NCI-H128 (cell line): ENCODE data around the gene NOP58.
"Not testable (repeated sequence)": the region's sequence is repeated elsewhere in the genome, so short reads cannot be mapped to it uniquely, and the experiment has no call there.

Experiments
- DNase-seq: peaks from one replicate; lab custom pipeline; 2025; ENCODE audit not compliant: unreplicated experiment; lab: John Stamatoyannopoulos, UW

NOP58 gene

DNA sequence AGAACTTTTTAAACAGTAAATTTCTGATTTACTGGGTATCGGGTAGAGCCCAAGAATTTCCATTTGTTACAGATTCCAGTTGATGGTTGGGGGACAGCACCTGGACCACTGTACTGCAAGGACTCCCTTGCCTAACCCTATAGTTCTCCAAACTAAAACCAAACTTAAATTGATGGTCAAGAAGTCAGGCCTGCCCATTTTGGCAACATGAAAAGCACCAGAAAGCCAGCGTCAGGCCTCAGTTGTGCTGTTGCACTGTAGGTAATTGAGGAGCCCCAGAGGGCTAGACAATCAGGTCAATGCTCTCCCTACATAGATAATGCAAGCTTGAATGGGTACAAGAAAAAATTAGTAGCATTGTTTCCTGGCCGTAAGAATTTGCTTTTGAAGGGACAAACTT is 40.5 kb downstream of the NOP58 start:
- DNase-seq, result no peak

DNA sequence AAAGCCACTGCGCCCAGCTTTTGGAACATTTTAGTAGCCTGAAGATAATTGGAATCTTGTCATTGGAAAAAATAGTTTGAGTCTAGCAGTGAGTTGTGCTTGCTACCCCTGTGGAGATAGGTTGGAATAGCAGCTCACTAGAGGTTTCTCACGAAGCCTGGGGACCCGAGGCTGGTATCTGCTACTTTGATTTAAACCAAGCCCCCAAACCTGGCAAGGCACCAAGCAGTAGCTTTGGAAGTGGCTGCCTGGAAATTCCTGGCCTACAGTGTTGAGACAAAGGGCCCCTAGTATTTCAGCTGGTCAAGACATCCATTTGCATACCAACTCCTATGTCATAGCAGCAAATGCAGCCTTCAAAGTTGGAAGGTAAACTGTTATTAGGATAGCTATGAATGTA is 42.1 kb downstream of the NOP58 start:
- no peak for DNase-seq

DNA sequence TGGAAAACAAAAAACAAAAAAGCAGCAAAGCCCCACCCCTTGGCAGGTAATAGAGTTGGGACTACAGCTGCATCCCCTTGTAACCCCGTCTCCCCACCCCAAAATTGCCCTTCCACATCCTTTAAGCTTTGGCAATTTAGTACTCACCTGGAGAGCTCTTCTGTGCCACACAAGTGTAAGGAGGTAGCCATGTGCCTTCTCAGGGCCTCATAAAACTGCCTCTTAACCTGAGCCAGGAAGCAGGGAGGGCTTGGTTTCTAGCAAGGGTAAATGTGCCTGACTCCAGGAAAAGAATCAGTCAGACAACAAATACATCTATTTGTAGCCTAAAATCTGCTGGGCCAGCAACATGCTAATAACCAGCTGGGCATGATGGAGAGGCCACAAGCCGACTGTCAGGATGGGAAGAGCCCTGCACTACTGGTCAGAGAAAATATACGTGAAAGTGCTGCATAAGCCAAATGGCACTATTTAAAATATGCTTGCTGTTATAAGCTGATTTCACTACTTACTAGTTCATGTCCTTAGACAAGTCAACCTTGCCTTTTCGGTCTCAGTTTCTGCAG is 46.3 kb downstream of the NOP58 start:
- no peak for DNase-seq

DNA sequence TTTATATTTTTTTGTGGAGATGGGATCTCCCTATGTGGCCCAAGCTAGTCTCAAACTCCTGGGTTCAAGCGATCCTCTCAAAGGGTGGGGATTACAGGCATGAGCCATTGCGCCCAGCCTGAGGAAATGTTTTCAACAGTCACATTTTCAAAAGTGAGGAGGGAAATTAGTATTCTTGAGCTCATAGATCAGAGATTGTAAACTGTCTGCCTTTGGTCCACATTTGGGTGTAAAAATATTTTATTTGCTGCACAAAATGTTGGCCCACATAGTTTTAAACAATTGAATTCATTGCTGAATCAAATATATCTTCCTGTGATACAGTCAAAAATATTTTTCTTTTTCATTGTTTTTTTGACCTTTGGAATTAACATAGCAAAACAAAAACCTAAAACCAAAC is 48.6 kb downstream of the NOP58 start:
- DNase-seq, result no peak

DNA sequence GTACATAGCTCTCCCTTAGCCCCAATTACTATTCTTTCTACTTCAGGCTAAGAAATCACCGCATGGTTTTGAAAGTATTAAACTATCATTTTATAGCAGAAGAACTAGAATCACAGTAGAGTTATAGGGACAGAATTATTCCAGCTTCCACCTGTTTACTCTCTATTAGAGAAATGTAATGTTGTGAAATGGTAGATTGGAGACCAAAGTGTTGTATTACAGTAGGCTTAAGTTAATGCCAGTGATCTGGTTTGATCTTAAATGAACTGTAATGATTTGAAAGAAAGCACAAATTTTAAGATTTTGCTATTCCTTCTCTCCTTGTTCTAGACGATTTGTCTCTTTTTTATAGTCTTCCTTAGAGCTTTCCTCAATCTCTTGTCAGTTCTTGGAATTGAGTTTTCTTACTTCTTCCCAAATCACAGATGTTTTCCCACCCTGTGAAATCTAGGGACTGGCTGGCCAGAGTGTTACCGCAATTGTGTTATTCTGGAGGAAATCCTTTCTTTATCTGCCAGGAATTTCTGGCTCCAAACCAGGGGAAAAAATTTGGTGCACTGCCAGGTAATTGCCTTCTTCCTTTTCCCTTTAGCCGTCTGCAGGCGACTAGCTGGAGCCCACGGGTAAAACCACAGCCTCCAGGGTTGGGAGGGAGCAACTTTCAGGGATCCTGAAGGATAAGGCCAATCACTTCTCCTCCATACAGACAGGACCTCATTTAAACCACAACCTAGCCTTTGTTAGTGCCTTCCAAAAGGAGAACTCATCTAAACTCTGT is 51.7 kb downstream of the NOP58 start:
- no peak for DNase-seq

DNA sequence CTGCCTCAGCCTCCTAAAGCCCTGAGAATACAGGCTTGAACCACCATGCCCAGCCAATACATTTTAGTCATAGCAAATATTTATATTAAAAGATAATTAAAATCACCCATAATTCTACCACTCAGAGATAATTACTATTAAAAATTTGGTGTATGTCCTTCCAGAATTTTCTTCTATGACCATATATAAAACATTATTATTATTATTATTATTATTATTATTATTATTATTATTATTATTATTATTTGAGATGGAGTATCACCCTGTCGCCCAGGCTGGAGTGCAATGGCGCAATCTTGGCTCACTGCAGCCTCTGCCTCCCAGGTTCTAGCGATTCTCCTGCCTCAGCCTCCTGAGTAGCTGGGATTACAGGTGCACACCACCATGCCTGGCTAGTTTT is 54.8 kb downstream of the NOP58 start:
- DNase-seq, result not testable (repeated sequence)

DNA sequence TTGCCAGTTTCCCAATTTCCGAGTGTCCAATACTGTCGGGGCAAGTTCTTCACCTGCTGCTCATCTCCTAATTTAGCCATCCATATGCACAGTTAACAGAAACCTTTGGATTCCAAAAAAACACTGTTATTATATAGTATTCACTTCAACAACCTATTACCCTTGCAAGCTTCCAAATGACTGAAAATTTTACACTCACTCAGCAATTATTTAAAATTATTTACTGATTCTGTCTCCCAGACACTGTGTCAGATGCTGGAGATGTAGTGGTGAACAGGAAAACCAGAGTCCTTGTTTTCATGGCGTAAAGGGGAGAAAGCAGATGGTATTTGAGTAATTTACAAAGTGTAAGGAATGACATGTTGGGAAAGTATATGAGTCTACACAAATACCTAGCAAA is 56.9 kb downstream of the NOP58 start:
- DNase-seq, result no peak

DNA sequence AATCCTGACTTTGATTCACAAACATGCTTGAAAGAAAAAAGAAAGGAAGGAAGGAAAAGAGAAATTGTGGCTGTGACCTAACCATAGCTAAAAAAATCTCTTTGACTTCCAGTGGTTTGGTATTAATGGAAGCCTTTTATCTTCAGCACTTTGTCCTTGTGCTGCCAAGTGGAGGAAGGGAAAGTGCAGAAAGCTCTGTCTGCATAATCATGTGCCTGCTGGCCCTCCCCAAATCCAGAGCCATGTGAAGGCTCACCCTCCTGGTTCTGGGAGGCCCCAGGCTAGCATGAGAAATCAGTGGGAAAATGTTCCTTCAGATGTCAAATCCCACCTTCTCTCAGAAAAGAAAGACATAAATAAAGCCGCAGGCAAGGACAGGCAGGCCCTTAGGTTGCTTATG is 62.3 kb downstream of the NOP58 start:
- no peak for DNase-seq

DNA sequence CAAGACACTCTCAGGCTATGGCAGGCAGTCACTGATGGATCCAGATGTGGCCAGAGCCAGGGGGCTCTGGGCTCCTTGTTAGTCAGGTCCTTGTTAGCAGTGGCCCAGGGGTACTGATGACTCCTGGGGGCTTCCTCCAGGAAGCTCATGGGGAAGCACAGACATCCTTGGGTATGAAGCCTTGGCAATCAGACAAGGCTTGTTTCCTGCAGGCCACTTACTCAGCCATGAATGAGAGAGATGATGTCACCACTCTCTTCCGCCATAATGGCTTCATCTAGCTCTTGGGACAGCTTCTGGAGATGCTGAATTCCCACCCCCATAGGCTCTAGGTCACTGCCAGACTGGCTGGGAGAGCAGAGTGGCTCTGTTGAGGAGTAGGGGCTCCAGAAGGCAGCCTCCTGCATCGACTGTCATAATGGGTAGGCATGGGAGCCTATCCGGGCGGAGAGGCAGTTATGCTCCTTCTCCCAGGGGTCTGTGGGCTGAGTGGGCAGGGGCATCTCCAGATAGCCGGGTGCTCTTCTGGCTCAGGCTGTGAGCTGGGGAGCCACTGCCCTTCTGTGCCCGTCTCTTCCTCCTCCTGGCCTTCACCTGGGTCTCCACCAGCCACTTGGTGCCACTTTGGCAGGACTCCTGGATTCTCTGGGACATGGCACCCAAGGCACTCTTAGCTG is 70.4 kb downstream of the NOP58 start:
- no peak for DNase-seq

DNA sequence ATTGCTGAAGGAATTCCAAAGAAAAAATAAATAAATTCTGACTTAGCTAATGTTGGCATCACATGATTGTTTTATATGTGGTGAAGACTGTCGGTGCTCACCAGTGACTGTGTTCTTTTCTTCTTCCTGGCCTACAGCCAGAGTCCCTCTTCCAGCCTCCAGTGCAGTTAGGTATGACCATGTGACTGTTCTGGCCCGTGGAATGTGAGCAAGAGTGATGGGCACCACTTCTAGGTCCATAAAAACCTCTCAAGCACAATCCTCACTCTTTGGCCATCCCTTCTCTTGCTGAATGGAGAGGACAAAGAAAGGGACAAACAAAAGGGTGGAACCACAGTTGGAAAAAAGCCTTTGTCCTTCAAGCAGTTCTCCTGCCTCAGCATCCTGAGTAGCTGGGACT is 71.6 kb downstream of the NOP58 start:
- no peak for DNase-seq

DNA sequence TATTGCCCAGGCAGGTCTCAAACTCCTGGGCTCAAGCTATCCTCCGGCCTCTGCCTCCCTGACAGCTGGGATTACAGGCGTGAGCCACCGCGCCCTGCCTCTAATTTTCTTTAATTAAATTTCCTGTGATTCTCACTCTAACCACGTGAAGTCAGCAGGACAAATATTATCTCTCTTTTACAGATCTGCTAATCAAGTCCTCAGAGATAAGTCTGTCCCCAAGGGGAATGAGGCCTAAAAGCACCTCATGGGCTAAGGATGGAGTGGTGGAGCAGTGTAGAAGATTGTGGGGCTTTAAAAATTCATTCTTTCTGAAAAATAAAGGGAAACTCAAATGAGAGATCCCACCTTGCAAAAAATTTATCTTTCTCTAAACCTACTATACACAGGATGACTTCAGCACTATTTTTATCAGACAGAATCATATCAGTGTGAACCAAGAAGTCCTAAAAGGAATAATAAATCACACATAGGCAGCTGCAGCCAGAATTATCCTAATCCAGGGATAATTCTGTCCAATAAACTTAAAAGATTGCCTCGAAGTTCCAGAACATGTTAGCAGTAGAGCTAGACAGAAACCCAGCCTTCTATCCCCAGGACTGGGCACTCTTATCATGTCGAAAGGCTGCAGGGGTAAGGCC is 72.3 kb downstream of the NOP58 start:
- DNase-seq, result no peak

DNA sequence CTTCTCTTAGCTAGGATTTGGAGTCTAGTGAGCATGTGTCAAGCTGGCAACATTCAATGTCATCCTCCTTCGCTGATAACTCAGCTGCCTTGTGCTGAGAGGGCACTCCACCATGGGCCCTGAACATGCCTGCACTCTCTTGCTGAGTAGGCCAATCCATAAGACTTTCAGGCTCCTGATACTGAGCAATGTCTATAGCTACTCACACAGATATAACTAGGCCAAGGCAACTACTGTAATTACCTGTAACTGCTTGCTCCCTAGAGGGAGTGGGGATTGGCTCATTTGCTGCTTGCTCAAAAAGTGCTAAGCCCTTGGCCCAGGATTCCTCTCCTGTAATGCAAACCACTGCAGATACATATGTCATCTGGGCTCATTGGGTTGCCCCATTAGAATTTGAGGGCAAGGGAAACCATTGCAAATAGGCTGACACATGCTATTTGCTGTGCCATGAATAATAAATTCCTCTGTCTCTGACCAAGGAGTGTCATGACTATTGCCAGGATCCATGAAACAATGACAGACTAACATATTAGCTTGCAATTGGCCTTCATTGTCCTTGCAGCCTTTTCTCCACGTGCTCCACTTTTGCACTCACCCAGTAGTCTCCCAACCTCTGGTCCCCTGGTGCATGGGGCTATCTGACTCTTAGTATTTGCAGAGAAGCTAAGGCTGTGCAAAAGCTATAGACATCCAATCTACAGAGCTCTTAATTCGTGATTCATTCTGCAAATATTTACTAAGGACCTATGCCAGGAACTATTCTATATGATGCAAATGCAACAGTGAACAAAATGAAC is 73.7 kb downstream of the NOP58 start:
- DNase-seq, result no peak

DNA sequence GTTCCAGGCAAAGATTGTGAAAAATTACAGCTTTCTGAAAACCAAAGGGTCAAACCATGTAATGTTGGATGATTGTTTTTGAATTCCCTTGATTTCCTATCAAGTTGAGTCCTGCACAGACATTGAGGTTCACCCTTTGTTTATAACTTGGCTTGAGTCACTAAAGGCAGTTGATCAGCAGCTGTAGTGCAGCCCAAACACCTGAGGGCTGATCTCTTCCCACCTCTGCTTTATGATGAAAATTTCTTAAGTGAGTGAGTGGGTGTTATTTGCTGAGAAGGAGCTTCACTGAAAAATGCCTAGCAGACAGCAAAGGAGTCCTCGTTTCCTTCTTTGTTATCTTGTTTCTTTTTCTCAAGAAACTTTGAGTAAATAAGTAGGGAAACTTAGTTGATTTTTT is 78.6 kb downstream of the NOP58 start:
- DNase-seq, result no peak

DNA sequence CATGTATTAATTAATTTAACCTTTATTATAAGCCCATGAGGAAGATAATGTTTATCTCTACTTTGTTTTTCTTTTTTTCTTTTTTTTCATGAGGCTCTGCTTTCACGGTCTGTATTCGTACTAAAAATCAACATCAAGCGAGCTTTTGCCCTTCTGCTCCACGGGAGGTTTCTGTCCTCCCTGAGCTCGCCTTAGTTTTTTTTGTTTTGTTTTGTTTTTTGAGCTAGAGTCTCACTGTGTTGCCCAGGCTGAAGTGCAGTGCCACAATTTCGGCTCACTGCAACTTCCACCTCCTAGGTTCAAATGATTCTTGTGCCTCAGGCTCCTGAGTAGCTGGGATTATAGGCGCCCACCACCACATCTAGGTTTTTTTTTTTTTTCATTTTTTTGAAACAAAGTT is 80.6 kb downstream of the NOP58 start:
- no peak for DNase-seq
